Dedifferentiated amniotic fluid mesenchymal stem cell (primary cell): Measurements from ENCODE around the gene NTN3.

ENCODE experiments used
- DNase-seq: peaks from one replicate; pipeline ENCODE4 v3.0.0-alpha.2; 2016; ENCODE audit errors: extremely low spot score

NTN3 gene

DNA sequence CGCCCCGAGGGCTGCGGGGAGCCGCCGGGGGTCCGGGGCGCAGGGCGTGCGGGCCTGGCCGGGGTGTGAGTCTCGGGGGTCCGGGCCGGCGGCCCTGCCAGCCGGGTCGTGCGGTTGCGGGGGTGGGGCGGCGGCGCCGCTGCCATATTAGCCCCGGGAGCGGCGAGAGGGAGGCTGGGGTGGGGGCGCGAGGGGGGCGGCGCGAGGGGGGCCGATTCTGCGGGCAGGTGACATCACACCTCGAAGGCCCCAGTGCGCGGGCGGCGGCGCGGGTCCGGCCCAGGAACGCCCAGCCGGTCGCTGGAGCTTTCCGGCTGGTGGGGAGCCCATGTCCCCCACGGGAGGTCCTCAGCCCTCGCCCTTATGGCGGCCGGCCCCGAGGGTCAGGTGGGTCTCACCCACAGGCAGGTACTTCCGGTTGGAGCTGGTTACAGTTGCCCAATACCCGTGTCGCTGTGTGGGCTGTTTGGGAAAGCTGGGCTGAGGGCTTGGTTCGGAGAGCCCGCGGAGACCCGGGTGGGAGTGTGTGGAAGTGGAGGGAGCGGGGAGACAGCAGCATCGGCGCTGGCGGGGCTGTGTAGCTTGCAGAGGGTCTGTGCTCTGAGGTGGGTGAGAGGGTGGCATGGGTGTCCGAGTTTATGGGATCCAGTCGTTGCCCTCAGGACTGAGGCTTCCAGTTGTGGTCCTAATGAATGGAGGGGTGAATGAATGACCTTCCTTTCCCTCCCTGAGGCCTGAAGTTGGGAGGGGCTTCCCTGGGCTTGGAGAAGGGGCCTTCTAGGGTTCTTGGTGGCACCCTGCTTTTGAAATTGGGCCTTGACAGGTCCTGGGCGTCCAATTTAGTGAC is 43.5 kb downstream of the NTN3 start:
- no peak for DNase-seq

GRCh38 chr16:2515180-2515851 is 44.2 kb downstream of the NTN3 start:
- no peak for DNase-seq

- DNase-seq = no peak
Measured at GRCh38 chr16:2516391-2517240, 45.5 kb downstream of the NTN3 start.

DNA sequence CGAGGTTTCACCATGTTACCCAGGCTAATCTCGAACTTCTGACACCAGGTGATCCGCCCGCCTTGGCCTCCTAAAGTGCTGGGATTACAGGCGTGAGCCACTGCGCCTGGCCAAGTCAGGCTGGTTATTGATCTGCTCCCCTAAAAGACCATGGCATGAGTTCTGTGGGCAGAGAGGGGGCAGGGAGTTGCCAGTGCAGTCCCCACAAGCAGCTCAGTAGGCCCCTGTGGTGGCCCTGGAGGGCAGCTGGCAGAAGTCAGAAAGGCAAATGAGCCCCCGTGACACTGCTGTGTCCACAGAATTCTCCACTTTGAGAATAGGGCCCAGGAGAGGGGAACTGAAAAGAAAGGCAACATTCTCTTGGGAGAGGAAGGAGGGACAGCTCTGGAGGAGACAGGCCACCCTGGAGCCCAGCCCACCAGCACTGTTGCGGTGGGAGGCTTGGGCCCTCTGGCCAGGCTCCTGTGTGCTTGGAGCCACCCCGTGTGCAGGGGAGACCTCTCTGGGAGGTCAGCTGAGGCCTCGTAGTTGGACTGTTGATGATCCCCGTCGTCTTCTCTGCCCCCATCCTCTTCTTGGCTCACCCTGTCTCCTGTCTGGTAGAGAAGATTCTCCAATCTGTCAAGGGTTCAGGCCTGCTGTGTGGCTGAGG is 47.0 kb downstream of the NTN3 start:
- DNase-seq = no peak

- DNase-seq = no peak
Measured at GRCh38 chr16:2518823-2519710, 48.0 kb downstream of the NTN3 start.

DNA sequence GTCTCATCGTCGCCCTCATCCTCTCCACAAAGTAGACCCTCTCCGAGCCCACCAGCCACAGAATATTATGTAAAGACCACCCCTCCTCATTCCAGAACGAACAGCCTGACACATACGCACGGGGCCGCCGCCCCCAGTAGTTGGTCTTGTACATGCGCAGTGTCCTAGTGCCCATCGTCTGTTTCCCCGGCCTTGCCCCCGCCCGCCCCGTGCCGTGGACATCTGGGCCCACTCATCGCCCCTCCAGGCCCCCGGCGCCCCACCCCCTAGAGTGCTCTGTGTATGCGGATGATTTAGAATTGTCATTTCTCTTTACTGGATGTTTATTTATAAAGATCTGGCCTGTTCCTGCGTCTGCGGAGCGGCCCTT is 48.6 kb downstream of the NTN3 start:
- no peak for DNase-seq

DNA sequence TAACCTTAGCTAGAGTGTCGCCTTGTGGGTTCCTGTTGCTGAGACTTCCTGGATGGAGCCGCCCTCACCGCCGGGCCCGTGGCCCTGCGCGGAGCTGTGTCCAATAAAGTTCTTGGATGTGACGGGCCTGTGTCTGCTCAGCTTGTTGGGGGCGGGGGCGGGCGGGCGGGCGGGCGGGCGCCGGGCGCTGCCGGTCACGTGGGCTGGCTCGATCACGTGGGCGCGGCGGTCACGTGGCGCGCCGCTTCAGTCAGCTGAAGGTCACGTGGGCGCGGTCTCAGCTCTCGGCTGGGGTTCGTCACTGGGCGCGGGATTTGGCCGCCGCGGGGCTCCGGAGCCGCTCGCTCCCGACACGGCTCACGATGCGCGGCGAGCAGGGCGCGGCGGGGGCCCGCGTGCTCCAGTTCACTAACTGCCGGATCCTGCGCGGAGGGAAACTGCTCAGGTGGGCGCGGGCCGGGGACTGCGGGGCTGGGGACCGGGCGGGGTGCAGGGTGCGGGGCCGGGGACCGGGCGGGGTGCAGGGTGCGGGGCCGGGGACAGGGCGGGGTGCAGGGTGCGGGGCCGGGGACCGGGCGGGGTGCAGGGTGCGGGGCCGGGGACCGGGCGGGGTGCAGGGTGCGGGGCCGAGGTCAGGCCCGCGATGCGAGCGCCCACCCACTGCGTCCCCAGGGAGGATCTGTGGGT is 49.1 kb downstream of the NTN3 start, which contains the start of gene AMDHD2:
TSS of gene AMDHD2 (plus strand) at position 275 of the 687 bp plus-strand sequence. CDS start at position 363, 88 bp downstream.
- peak; percentile 84 for DNase-seq

GRCh38 chr16:2520784-2521531 is 49.9 kb downstream of the NTN3 start:
- DNase-seq = no peak
